PC-9 (cell line): ENCODE data around the gene GPR146. TPM values are rescaled to one million over a fixed set of nuclear protein-coding genes. Genes with fewer than 3 reads are reported as not detected.
"Not testable (repeated sequence)": the region's sequence is repeated elsewhere in the genome, so short reads cannot be mapped to it uniquely, and the experiment has no call there.

Experiments
- BruUV-seq: library from RNA; stranded (reverse); fragments of 400-500 nt; replicated peaks from 2 replicates; lab custom pipeline; 2021; lab: Mats Ljungman, UMichigan
- CTCF ChIA-PET: fragments of 300-600 bp; sonication (Branson Sonifier 250); formaldehyde crosslinking; loops from one replicate; lab custom pipeline; 2022; ENCODE audit warnings: antibody characterized with exemption; lab: Charles Lee
- POLR2A ChIA-PET: fragments of 300-600 bp; sonication (Branson Sonifier 250); formaldehyde crosslinking; loops from one replicate; lab custom pipeline; 2022; ENCODE audit warnings: antibody characterized with exemption; ENCODE audit not compliant: unreplicated experiment; lab: Charles Lee
- DNase-seq, 2 experiments: peaks; one replicate each; pipeline versions ENCODE4 v3.0.0 to v3.0.0-alpha.2; 2015 to 2022; ENCODE audit warnings: mixed read lengths in 1 of 2
- H2AFZ ChIP-seq: fragments of 200-600 bp; sonication (generic); 2 replicates; pipeline ENCODE4 v1.8.1; 2017; ENCODE audit warnings: antibody characterized with exemption
- H3F3A ChIP-seq: fragments of 200-600 bp; sonication (generic); 2 replicates; pipeline ENCODE4 v1.8.1; 2017; ENCODE audit warnings: antibody characterized with exemption, mild to moderate bottlenecking, low read depth; ENCODE audit not compliant: insufficient read depth
- H3K27ac ChIP-seq: fragments of 200-600 bp; sonication (generic); 2 replicates; pipeline ENCODE4 v1.6.1; 2016; ENCODE audit warnings: mixed run types
- H3K27me3 ChIP-seq: fragments of 200-600 bp; sonication (generic); 2 replicates; pipeline ENCODE4 v1.6.1; 2016; ENCODE audit warnings: low read depth, mixed run types; ENCODE audit not compliant: insufficient read depth
- H3K36me3 ChIP-seq: fragments of 200-600 bp; sonication (generic); 2 replicates; pipeline ENCODE4 v1.6.1; 2016; ENCODE audit warnings: low read depth, mixed run types
- H3K4me1 ChIP-seq: fragments of 200-600 bp; sonication (generic); replicated peaks from 2 replicates; pipeline ENCODE4 v1.6.1; 2016; ENCODE audit warnings: mixed run types; ENCODE audit not compliant: insufficient read depth
- H3K4me2 ChIP-seq: fragments of 200-600 bp; sonication (generic); 2 replicates; pipeline ENCODE4 v1.6.1; 2017; ENCODE audit warnings: mixed run types
- H3K4me3 ChIP-seq: fragments of 200-600 bp; sonication (generic); 2 replicates; pipeline ENCODE4 v1.6.1; 2016; ENCODE audit warnings: mixed run types
- H3K79me2 ChIP-seq: fragments of 200-600 bp; sonication (generic); 2 replicates; pipeline ENCODE4 v1.6.1; 2017; ENCODE audit warnings: low read depth, mixed run types
- H3K9me2 ChIP-seq: fragments of 200-600 bp; sonication (generic); 2 replicates; pipeline ENCODE4 v1.8.1; 2017; ENCODE audit warnings: mild to moderate bottlenecking; ENCODE audit not compliant: insufficient read depth
- H3K9me3 ChIP-seq: fragments of 200-600 bp; sonication (generic); 2 replicates; pipeline ENCODE4 v1.8.1; 2016; ENCODE audit warnings: low read depth; ENCODE audit not compliant: insufficient read depth
- H4K20me1 ChIP-seq: fragments of 200-600 bp; sonication (generic); 2 replicates; pipeline ENCODE4 v1.8.1; 2017; ENCODE audit not compliant: insufficient read depth
- CTCF ChIP-seq: fragments of 200-600 bp; sonication (generic); conservative IDR thresholded peaks from 2 replicates; pipeline ENCODE4 v1.6.1; 2017; ENCODE audit warnings: mixed run types, antibody characterized with exemption, mild to moderate bottlenecking, moderate library complexity
- EZH2 ChIP-seq: fragments of 200-600 bp; sonication (generic); IDR thresholded peaks from 2 replicates; pipeline ENCODE4 v1.8.0; 2017; ENCODE audit warnings: antibody characterized with exemption, low read depth
- intact Hi-C: fragments of 100-400 bp; cut with micrococcal nuclease; formaldehyde crosslinking; loops from one replicate; pipeline ENCODE4 v1.10.0; 2022; ENCODE audit not compliant: unreplicated experiment
- total RNA-seq: library from RNA; stranded (reverse); gene quantifications from 2 replicates; pipeline ENCODE4 v1.2.3, GENCODE V29; 2021

The GPR146 gene
- total RNA-seq, 1 experiment from 2014 or later, result 3.4 TPM

GRCh38 chr7:1070544-1071011 lies 26.2 kb downstream of the GPR146 start:
- Histone ChIP-seq H3K4me1 (0 out of 2 replicates have a peak, but pooled peaks cover 5% of the 10 kb centered on the region), H3K36me3 (no peaks in the 10 kb centered on the region), H2AFZ (no peak overlapping the region), H3K9me3 (no peaks in the 10 kb centered on the region), H3K27me3 (no peaks in the 10 kb centered on the region), H4K20me1 (peaks cover 8% of the 10 kb centered on the region), H3K79me2 (no peaks in the 10 kb centered on the region), H3K4me3 (no peak overlapping the region), H3F3A (peaks cover 28% of the 10 kb centered on the region), H3K4me2 (no peak overlapping the region), H3K9me2 (no peaks in the 10 kb centered on the region), H3K27ac (no peak overlapping the region)
- BruUV-seq, result no TSS peak
- DNase-seq, result no peak
- intact Hi-C loops, result no loop called here
- TF ChIP-seq CTCF, result no peak
- TF ChIP-seq EZH2, result no peak
- ChIA-PET CTCF (no interaction called here), POLR2A (no interaction called here)

GRCh38 chr7:1071731-1072254 lies 27.4 kb downstream of the GPR146 start:
- TF ChIP-seq EZH2, result no peak
- TF ChIP-seq CTCF, result no peak
- intact Hi-C loops, result no loop called here
- Histone ChIP-seq H3K27me3 (no peaks in the 10 kb centered on the region), H3K27ac (no peak overlapping the region), H3K4me1 (0 out of 2 replicates have a peak, but pooled peaks cover 5% of the 10 kb centered on the region), H3K36me3 (no peaks in the 10 kb centered on the region), H3K9me3 (no peaks in the 10 kb centered on the region), H3K79me2 (no peaks in the 10 kb centered on the region), H3F3A (peaks cover 36% of the 10 kb centered on the region), H3K4me2 (no peak overlapping the region), H4K20me1 (peaks cover 10% of the 10 kb centered on the region), H3K9me2 (no peaks in the 10 kb centered on the region), H3K4me3 (no peak overlapping the region), H2AFZ (no peak overlapping the region)
- POLR2A ChIA-PET, result interaction anchor here (0.5 kb wide), 1 partner anchor 86 kb away, joined by 6 read pairs; no protein-coding TSS in a partner anchor
- no TSS peak for BruUV-seq
- DNase-seq, result no peak
- CTCF ChIA-PET, result no interaction called here

GRCh38 chr7:1073142-1073977 lies 29.0 kb downstream of the GPR146 start:
- DNase-seq, result no peak
- no peak overlapping the region for H3K4me2 ChIP-seq
- H3K4me3 ChIP-seq, result no peak overlapping the region
- ChIA-PET CTCF (no interaction called here), POLR2A (no interaction called here)
- H3K9me2 ChIP-seq, result no peaks in the 10 kb centered on the region
- no TSS peak for BruUV-seq
- H3K27ac ChIP-seq, result no peak overlapping the region
- no peaks in the 10 kb centered on the region for H3K36me3 ChIP-seq
- H3F3A ChIP-seq, result peaks cover 36% of the 10 kb centered on the region
- no peaks in the 10 kb centered on the region for H3K79me2 ChIP-seq
- H2AFZ ChIP-seq, result no peak overlapping the region
- H3K4me1 ChIP-seq, result 0 out of 2 replicates have a peak, but pooled peaks cover 5% of the 10 kb centered on the region
- H3K27me3 ChIP-seq, result no peaks in the 10 kb centered on the region
- peaks cover 11% of the 10 kb centered on the region for H4K20me1 ChIP-seq
- no peak for TF ChIP-seq CTCF
- TF ChIP-seq EZH2, result no peak
- no peaks in the 10 kb centered on the region for H3K9me3 ChIP-seq
- intact Hi-C loops, result no loop called here

- H3K9me3 ChIP-seq, POLR2A ChIA-PET, H3K27ac ChIP-seq, H3K4me3 ChIP-seq, H3K79me2 ChIP-seq, H2AFZ ChIP-seq, CTCF ChIA-PET, DNase-seq, BruUV-seq, H3K36me3 ChIP-seq, H3K4me1 ChIP-seq, H3K27me3 ChIP-seq, H3K4me2 ChIP-seq, intact Hi-C loops, H3K9me2 ChIP-seq: not testable (repeated sequence)
- H3F3A ChIP-seq, result peaks cover 36% of the 10 kb centered on the region
- H4K20me1 ChIP-seq, result peaks cover 12% of the 10 kb centered on the region
Measured at GRCh38 chr7:1074018-1074417, 29.7 kb downstream of the GPR146 start.
